ENCODE measurements around the gene LZIC.

DNA sequence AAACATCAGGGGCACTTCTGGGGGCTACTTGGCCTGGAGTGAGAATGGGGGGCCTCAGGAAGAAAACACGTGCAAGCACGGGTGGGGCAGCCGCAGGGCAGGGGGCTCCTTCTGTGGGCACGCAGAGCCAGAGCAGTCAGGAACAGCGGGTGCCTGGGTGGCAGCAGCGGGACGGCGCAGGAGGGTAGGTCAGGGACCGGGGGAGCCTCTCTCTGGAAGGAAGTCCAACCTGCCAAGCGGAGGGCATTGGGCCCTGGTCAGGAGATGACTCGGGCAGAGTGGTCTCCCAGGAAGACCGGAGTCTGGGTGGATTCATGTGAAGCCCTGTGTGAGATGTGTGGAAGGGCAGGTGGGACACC is 60.3 kb downstream of the LZIC start:
- TF ChIP-seq, protein P1, sequence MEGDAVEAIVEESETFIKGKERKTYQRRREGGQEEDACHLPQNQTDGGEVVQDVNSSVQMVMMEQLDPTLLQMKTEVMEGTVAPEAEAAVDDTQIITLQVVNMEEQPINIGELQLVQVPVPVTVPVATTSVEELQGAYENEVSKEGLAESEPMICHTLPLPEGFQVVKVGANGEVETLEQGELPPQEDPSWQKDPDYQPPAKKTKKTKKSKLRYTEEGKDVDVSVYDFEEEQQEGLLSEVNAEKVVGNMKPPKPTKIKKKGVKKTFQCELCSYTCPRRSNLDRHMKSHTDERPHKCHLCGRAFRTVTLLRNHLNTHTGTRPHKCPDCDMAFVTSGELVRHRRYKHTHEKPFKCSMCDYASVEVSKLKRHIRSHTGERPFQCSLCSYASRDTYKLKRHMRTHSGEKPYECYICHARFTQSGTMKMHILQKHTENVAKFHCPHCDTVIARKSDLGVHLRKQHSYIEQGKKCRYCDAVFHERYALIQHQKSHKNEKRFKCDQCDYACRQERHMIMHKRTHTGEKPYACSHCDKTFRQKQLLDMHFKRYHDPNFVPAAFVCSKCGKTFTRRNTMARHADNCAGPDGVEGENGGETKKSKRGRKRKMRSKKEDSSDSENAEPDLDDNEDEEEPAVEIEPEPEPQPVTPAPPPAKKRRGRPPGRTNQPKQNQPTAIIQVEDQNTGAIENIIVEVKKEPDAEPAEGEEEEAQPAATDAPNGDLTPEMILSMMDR (IDR thresholded peaks at IDR 0.05) = no peak
- TF ChIP-seq RAD21 (IDR thresholded peaks at IDR 0.05; ENCODE audit: low read length) = no peak
- no peak for TF ChIP-seq ELF1 (IDR thresholded peaks at IDR 0.05)
- no peak for TF ChIP-seq POLR2AphosphoS5 (IDR thresholded peaks at IDR 0.05; ENCODE audit: low read depth, low read length)
- TF ChIP-seq MEF2A (IDR thresholded peaks at IDR 0.05; ENCODE audit: borderline replicate concordance, low read depth) = no peak
- TF ChIP-seq EZH2phosphoT487 (IDR thresholded peaks at IDR 0.05; ENCODE audit: borderline replicate concordance, low read depth) = no peak
- TF ChIP-seq FOXJ3 (CRISPR knock-in tag; IDR thresholded peaks at IDR 0.05) = no peak
- TF ChIP-seq SIN3A (IDR thresholded peaks at IDR 0.05; ENCODE audit: borderline replicate concordance, low read depth, low read length) = no peak
- TF ChIP-seq USF2 (IDR thresholded peaks at IDR 0.05; ENCODE audit: borderline replicate concordance, low read depth, low read length) = no peak
- no peak for TF ChIP-seq GATA2 (CRISPR knock-in tag; IDR thresholded peaks at IDR 0.05)
- TF ChIP-seq, protein P2, sequence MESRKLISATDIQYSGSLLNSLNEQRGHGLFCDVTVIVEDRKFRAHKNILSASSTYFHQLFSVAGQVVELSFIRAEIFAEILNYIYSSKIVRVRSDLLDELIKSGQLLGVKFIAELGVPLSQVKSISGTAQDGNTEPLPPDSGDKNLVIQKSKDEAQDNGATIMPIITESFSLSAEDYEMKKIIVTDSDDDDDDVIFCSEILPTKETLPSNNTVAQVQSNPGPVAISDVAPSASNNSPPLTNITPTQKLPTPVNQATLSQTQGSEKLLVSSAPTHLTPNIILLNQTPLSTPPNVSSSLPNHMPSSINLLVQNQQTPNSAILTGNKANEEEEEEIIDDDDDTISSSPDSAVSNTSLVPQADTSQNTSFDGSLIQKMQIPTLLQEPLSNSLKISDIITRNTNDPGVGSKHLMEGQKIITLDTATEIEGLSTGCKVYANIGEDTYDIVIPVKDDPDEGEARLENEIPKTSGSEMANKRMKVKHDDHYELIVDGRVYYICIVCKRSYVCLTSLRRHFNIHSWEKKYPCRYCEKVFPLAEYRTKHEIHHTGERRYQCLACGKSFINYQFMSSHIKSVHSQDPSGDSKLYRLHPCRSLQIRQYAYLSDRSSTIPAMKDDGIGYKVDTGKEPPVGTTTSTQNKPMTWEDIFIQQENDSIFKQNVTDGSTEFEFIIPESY (IDR thresholded peaks at IDR 0.05; ENCODE audit: borderline replicate concordance, low read depth) = no peak
- TF ChIP-seq PBX3 (IDR thresholded peaks at IDR 0.05) = no peak
- no peak for TF ChIP-seq JUND (IDR thresholded peaks at IDR 0.05)
- TF ChIP-seq, protein P3, sequence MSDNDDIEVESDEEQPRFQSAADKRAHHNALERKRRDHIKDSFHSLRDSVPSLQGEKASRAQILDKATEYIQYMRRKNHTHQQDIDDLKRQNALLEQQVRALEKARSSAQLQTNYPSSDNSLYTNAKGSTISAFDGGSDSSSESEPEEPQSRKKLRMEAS (IDR thresholded peaks at IDR 0.05; ENCODE audit: low read depth) = no peak

Measured in SK-N-SH (cell line).